ENCODE data around the gene BIN1. TPM values are rescaled to one million over a fixed set of nuclear protein-coding genes. Genes with fewer than 3 reads are reported as not detected.

The BIN1 gene
- total RNA-seq, 1 experiment from 2014 or later, result 31.8 TPM

GRCh38 chr2:127014224-127014623, 92.7 kb downstream of the BIN1 start:
- TF ChIP-seq EZH2phosphoT487 (IDR thresholded peaks at IDR 0.05; ENCODE audit: borderline replicate concordance) (no peak), ZBTB33 (IDR thresholded peaks at IDR 0.05; ENCODE audit: extremely low read depth, insufficient replicate concordance, low read length) (no peak), ZNF274 (IDR thresholded peaks at IDR 0.05; ENCODE audit: low read depth, low read length) (no peak), JUND (IDR thresholded peaks at IDR 0.05) (no peak), ATF3 (IDR thresholded peaks at IDR 0.05) (no peak), POLR2A (IDR thresholded peaks at IDR 0.05; ENCODE audit: borderline replicate concordance, extremely low read depth, insufficient read depth, insufficient read length) (no peak), ZFX (IDR thresholded peaks at IDR 0.05) (no peak), SRF (IDR thresholded peaks at IDR 0.05; ENCODE audit: low read depth) (no peak), CEBPB (IDR thresholded peaks at IDR 0.05; ENCODE audit: low read depth) (no peak), CBX3 (IDR thresholded peaks at IDR 0.05; ENCODE audit: low read depth) (no peak)
- DNase-seq (ENCODE audit: low read depth, low spot score) (no peak), ATAC-seq (no peak)
- H4K20me1 ChIP-seq (ENCODE audit: insufficient read depth), result no peaks in the 10 kb centered on the region
- ChIA-PET CTCF (no interaction called here), RAD21 (ENCODE audit: low non-redundant PET in 1 of 2, low total read pairs in 2 of 2, uncharacterized antibody in 2 of 2, unreplicated experiment in 2 of 2) (no interaction called here), POLR2A (no interaction called here)
- H3K9ac ChIP-seq (ENCODE audit: low read length), result no peak overlapping the region
- H3K79me2 ChIP-seq (ENCODE audit: insufficient read depth, low read length), result no peaks in the 10 kb centered on the region
- peaks cover 15% of the 10 kb centered on the region; the same call in 1 of the 2 replicates for H3K27me3 ChIP-seq (ENCODE audit: insufficient read depth, low read length)
- H2AFZ ChIP-seq (ENCODE audit: low read depth, low read length, poor library complexity, severe bottlenecking), result no peak overlapping the region
- no peaks in the 10 kb centered on the region for H3K9me3 ChIP-seq (ENCODE audit: control insufficient read depth in 1 of 2, insufficient read depth in 1 of 2, low read depth in 1 of 2, low read length in 2 of 2)
- H3K9me2 ChIP-seq (ENCODE audit: insufficient read depth), result no peaks in the 10 kb centered on the region
- no peaks in the 10 kb centered on the region for H3K4me1 ChIP-seq (ENCODE audit: control insufficient read depth in 1 of 2, insufficient read depth in 2 of 2, low read length in 2 of 2)
- no peak overlapping the region for H3K4me2 ChIP-seq (ENCODE audit: low read length)
- H3K27ac ChIP-seq (ENCODE audit: low read depth, low read length), result no peak overlapping the region
- no peak overlapping the region for H3K4me3 ChIP-seq (replicated peaks in 1 of 2; ENCODE audit: low read depth in 1 of 2, low read length in 2 of 2)
- H3K36me3 ChIP-seq (ENCODE audit: control insufficient read depth in 1 of 2, insufficient read depth in 2 of 2, low read length in 2 of 2), result no peaks in the 10 kb centered on the region
- no TSS peak for BruUV-seq (replicated peaks)
- intact Hi-C loops (cut with micrococcal nuclease), result no loop called here

GRCh38 chr2:127012868-127013267, 94.1 kb downstream of the BIN1 start:
- H3K9ac ChIP-seq (ENCODE audit: low read length), result no peak overlapping the region
- intact Hi-C loops (cut with micrococcal nuclease), result no loop called here
- no peak overlapping the region for H2AFZ ChIP-seq (ENCODE audit: low read depth, low read length, poor library complexity, severe bottlenecking)
- ChIA-PET RAD21 (ENCODE audit: low non-redundant PET in 1 of 2, low total read pairs in 2 of 2, uncharacterized antibody in 2 of 2, unreplicated experiment in 2 of 2) (no interaction called here), POLR2A (no interaction called here), CTCF (no interaction called here)
- ATAC-seq (no peak), DNase-seq (ENCODE audit: low read depth, low spot score) (no peak)
- no peak overlapping the region for H3K4me3 ChIP-seq (replicated peaks in 1 of 2; ENCODE audit: low read depth in 1 of 2, low read length in 2 of 2)
- H3K79me2 ChIP-seq (ENCODE audit: insufficient read depth, low read length), result no peaks in the 10 kb centered on the region
- peaks cover 17% of the 10 kb centered on the region for H3K27me3 ChIP-seq (ENCODE audit: insufficient read depth, low read length)
- BruUV-seq (replicated peaks), result no TSS peak
- H3K36me3 ChIP-seq (ENCODE audit: control insufficient read depth in 1 of 2, insufficient read depth in 2 of 2, low read length in 2 of 2), result no peaks in the 10 kb centered on the region
- no peaks in the 10 kb centered on the region for H3K4me1 ChIP-seq (ENCODE audit: control insufficient read depth in 1 of 2, insufficient read depth in 2 of 2, low read length in 2 of 2)
- no peaks in the 10 kb centered on the region for H3K9me3 ChIP-seq (ENCODE audit: control insufficient read depth in 1 of 2, insufficient read depth in 1 of 2, low read depth in 1 of 2, low read length in 2 of 2)
- no peaks in the 10 kb centered on the region for H3K9me2 ChIP-seq (ENCODE audit: insufficient read depth)
- H4K20me1 ChIP-seq (ENCODE audit: insufficient read depth), result no peaks in the 10 kb centered on the region
- no peak overlapping the region for H3K4me2 ChIP-seq (ENCODE audit: low read length)
- H3K27ac ChIP-seq (ENCODE audit: low read depth, low read length), result no peak overlapping the region
- TF ChIP-seq FOSL1 (IDR thresholded peaks at IDR 0.05; ENCODE audit: low read depth), result no peak
- TF ChIP-seq SRF (IDR thresholded peaks at IDR 0.05; ENCODE audit: low read depth), result no peak
- no peak for TF ChIP-seq POLR2A (IDR thresholded peaks at IDR 0.05; ENCODE audit: borderline replicate concordance, extremely low read depth, insufficient read depth, insufficient read length)
- no peak for TF ChIP-seq SP1 (IDR thresholded peaks at IDR 0.05; ENCODE audit: low read depth)
- no peak for TF ChIP-seq EGR1 (IDR thresholded peaks at IDR 0.05; ENCODE audit: low read depth)
- TF ChIP-seq ZFX (IDR thresholded peaks at IDR 0.05), result no peak
- TF ChIP-seq REST (IDR thresholded peaks at IDR 0.05; ENCODE audit: low read depth), result no peak
- no peak for TF ChIP-seq POLR2AphosphoS5 (IDR thresholded peaks at IDR 0.05; ENCODE audit: low read depth, low read length)
